ENCODE results near the gene CD3D.
A peak's percentile ranks its signal among the peaks of the same experiment; 100 is the strongest.
"Not testable (repeated sequence)": the region's sequence is repeated elsewhere in the genome, so short reads cannot be mapped to it uniquely, and the experiment has no call there.

Gene CD3D

GRCh38 chr11:118338637-118339061, 3.9 kb downstream of the CD3D start:
- no peak for DNase-seq

GRCh38 chr11:118334745-118335144, 7.8 kb downstream of the CD3D start:
- DNase-seq = no peak

- no peak for DNase-seq
Observed at GRCh38 chr11:118328745-118329144, 13.8 kb downstream of the CD3D start.

DNA sequence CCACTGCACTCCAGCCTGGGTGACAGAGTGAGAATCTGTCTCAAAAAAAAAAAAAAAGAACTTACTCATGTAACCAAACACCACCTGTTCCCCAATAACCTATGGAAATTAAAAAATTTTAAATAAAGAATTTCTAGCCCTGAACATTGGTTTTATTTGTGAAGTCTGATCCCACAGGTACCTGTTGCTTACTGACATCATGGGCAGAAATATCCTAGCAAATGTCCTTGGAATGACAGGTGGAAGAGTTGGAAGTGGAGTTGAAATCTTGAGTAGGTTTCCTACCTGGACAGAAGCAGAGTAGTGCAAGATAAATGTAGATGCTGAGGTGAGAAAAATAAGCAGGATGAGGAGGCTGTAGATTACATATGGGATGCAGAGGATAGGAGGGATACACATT, 17.2 kb downstream of the CD3D start:
- no peak for DNase-seq

DNA sequence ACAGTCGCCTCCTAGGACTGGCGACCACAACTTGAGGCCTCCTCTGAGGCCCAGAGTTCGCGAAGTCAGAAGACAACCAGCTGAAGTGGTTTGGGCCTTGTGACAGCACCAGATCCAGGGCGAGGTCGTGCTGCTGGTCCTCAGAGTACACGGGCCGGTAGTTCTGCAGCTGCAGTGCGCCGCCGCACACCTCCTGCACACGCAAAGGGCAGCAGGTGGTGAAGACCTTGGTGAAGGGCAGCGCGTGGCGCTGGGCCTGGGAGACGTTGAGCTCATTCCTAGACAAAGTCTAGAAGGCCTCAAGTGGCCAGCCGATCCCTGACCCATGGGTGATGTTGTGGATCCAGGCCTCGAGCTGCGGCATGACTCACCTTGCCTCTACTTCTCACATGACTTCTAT, 19.8 kb downstream of the CD3D start:
- no peak for DNase-seq

GRCh38 chr11:118321386-118322082, 21.0 kb downstream of the CD3D start:
- DNase-seq = no peak

DNA sequence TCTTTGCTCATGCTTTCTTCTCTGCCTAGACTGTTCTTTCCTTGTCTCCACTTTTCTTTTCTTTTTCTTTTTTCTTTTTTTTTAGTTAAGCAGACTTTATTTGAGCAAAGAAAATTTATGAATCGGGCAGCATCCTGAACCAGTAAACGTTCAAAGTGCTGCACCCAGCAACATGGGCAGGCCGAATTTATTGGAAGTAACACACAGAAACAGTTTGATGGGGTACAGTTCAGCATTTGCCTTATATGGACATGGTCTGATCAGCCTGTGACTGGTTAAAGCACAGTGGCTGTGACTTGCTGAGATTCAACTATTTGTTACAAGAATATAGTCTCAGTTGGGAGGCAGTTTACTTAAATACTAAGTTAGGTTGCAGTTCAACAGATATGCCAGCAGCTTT, 22.0 kb downstream of the CD3D start:
- no peak for DNase-seq

DNA sequence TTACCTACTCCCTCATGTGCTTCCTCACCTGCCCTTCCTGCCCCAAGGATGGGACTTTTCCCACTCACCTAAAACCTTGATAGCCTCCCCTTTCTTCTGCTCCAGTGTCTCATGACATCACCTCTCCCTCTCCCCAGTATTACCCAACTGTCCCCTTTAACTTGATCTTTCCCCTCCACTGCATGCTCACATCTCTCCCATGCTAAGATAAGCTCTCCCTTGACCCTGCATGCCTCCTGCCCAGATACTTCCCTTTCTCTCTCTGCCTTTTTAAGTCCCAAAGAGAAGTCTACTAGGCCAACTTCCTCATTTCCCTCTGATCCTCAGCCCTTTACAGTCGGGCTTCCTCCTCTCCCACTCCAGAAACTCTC, 23.2 kb downstream of the CD3D start:
- no peak for DNase-seq

DNA sequence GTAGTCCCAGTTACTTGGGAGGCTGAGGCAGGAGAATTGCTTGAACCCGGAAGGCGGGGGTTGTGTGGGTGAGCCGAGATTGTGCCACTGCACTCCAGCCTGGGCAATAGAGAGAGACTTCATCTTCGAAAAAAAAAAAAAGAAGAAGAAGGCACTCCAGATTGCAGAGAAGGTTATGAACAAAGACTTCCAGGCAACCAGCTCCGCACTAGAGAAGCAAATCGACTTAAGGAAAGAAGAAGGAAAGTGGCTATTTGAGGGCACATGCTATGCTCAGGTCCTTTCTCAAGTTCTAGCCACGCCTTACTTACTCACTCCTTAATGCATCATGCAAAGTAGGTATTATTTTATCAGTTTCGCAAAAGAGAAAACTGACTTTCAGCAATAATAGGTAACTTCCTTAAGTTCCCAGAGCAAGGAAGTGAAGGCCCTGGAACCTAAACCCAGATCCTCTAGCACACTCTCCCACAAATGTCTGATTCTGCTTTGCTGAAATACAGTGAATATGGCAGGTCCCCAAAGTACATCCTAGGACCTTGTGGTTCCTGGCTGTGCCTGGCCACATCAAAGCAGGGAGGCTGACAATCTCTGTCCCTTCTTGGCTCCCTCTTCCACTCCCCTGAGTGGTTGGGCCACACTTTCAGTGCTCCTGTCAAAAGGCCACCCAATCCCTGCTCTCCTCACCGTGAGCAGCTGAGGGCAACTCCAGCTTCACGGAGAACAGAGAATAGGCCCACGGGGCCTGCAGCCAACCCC, 23.7 kb downstream of the CD3D start:
- DNase-seq = no peak

DNA sequence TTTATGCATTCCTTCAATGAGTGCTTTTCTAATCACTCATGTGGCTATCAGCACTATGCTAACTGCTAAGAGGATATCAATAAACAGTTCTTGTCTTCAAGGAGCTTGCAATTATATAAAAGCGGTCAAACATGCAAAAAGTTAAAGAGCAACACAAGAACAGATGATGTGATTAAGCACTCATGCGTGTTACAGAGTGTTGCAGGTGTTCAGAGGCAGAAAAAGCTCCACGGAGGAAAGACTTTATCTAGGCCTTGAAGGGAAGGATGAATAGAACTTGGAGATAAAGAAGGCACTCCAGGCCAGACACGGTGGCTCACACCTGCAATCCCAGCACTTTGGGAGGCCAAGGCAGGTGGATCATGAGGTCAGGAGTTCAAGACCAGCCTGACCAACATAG, 24.4 kb downstream of the CD3D start:
- no peak for DNase-seq

DNA sequence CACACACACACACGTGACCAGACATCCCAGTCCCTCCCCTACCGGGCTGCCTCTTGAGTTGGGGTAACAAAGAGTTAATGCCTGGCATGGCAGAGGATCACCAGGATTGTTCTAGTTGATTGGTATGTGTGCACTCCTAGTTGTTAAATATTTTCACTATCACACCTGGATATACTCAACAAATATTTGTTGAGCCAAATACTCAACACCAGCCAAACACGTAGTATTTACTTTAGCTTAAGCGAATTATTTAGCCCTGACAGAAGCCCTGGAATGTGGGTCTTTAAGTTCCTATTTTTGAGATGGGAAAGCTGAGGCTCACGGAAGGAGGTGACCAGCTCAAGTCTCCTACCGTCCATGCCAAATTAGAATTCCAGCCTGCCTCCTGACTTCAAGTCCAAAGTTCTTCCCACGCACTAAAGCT, 27.5 kb downstream of the CD3D start:
- DNase-seq = no peak

DNA sequence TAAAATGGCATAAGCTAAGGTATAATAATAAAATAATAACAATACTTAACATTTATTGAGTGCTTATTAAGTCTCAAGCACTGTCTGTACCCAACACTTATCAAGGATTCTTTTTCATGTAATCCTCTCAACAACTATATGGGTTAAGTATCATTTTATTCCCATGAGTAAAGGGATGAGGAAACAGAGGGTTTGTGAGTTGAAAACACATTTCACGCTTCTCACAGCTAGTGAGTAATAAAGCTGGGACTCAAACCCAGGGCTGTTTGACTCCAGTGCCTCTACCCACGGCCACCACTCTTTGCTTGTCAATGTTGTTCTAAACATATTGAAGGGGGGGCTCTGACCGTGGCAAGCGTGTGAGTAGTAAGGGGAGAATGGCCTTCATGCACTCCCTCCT, 29.3 kb downstream of the CD3D start:
- no peak for DNase-seq

- DNase-seq = no peak
Observed at GRCh38 chr11:118312328-118312727, 30.2 kb downstream of the CD3D start.

DNA sequence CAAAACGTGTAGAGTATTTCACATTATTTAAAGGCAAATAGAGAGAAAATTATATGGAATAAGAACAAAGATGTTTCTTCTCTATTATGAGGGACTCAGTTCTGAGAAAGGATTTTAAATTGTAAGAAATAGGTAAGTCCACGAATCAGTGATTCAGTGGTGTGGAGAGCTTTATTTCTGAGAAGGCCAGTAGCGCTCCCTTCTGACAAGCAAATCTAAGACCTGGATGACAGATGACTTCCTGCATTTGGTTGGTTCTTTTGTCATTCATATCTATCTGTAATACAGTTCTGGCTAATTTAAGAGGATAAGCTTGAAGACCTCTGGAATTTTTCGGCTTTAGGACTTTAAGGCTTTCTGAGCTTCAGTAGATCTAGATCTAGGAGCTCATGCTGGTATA, 31.0 kb downstream of the CD3D start:
- DNase-seq = no peak

GRCh38 chr11:118310781-118311485, 31.6 kb downstream of the CD3D start:
- DNase-seq = no peak

DNA sequence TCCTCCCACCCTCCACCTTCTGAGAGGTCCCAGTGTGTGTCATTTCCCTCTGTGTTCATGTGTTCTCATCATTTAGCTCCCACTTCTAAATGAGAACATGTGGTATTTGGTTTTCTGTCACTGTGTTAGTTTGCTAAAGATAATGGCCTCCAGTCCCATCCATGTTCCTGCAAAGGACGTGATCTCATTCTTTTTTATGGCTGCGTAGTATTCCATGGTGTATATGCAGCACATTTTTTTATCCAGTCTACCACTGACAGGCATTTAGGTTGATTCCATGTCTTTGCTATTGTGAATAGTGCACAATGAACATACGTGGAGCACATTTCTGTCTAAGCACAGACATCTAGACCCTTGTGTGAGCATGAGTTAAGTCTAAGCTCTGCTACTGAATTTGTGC, 32.2 kb downstream of the CD3D start:
- DNase-seq = no peak

- not testable (repeated sequence) for DNase-seq
Observed at GRCh38 chr11:118308995-118309528, 33.4 kb downstream of the CD3D start.

DNA sequence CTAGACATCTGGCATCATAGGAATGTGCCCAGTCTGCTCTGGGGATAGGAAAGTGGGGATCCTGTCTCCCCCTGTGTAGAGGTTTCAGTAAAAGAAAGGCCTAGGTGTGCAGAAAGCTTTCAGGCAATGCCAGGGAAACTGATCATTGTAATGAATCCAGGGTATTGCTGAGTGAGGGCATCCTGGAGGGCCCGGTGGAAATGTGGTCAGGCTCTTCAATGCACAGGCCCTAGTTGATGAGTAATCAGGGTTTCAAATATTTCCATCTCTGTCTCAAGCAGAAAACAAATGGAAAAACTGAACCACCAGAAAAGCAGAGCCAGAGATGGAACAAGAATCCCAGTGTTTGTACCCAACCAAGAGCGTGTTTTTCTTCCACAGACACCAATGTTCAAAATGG, 35.9 kb downstream of the CD3D start:
- no peak for DNase-seq

- no peak for DNase-seq
Observed at GRCh38 chr11:118305726-118306125, 36.8 kb downstream of the CD3D start.

DNA sequence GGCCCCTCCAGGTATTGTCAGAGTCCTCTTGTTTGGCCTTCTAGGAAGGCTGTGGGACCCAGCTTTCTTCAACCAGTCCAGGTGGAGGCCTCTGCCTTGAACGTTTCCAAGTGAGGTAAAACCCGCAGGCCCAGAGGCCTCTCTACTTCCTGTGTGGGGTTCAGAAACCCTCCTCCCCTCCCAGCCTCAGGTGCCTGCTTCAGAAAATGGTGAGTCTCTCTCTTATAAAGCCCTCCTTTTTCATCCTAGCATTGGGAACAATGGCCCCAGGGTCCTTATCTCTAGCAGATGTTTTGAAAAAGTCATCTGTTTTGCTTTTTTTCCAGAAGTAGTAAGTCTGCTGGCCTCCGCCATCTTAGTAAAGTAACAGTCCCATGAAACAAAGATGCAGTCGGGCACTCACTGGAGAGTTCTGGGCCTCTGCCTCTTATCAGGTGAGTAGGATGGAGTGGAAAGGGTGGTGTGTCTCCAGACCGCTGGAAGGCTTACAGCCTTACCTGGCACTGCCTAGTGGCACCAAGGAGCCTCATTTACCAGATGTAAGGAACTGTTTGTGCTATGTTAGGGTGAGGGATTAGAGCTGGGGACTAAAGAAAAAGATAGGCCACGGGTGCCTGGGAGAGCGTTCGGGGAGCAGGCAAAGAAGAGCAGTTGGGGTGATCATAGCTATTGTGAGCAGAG, 37.8 kb downstream of the CD3D start, which contains the start of gene CD3E:
TSS of gene CD3E (plus strand) at position 163 of the 681 bp plus-strand sequence. CDS start at position 386, 223 bp downstream.
- peak; percentile 76 for DNase-seq

DNA sequence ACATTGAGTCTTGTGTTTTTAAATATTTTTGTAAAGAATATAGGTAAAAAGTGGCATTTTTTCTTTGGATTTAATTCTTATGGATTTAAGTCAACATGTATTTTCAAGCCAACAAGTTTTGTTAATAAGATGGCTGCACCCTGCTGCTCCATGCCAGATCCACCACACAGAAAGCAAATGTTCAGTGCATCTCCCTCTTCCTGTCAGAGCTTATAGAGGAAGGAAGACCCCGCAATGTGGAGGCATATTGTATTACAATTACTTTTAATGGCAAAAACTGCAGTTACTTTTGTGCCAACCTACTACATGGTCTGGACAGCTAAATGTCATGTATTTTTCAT, 38.3 kb downstream of the CD3D start:
- DNase-seq = no peak

GRCh38 chr11:118301600-118302195, 40.8 kb downstream of the CD3D start:
- DNase-seq = no peak
